A549 (cell line): ENCODE measurements around the gene SNF8.

Source experiments
- CHD2 ChIP-seq: fragments of 150-350 bp; IDR thresholded peaks from 2 replicates; pipeline ENCODE4 v1.6.1; 2014; ENCODE audit warnings: low read length; ENCODE audit not compliant: partially characterized antibody
- CHD4 ChIP-seq: fragments of 200-600 bp; sonication (generic); IDR thresholded peaks from 2 replicates; pipeline ENCODE4 v1.6.1; 2016; ENCODE audit warnings: antibody characterized with exemption, mild to moderate bottlenecking, borderline replicate concordance
- CTCF ChIP-seq: fragments of >200 bp; sonication (Bioruptor Twin); formaldehyde crosslinking; IDR thresholded peaks from 3 replicates; pipeline ENCODE4 v1.5.1; 2016
- GATA3 ChIP-seq: IDR thresholded peaks from 2 replicates; pipeline ENCODE4 v1.6.1; 2012; ENCODE audit warnings: borderline replicate concordance
- HOXA7 ChIP-seq: fragments of 250-450 bp; sonication (Bioruptor Pico); IDR thresholded peaks from 2 replicates; pipeline ENCODE4 v1.5.0; 2020; ENCODE audit warnings: mild to moderate bottlenecking, moderate library complexity
- JUN ChIP-seq, 2 experiments: fragments of >200 bp; sonication (Bioruptor Twin); formaldehyde crosslinking; IDR thresholded peaks; 2 replicates in 1 of 2; 3 replicates in 1 of 2; pipeline ENCODE4 v1.6.1; 2016 to 2017
- MYC ChIP-seq: IDR thresholded peaks from 2 replicates; pipeline ENCODE4 v1.6.1; 2012; ENCODE audit warnings: mild to moderate bottlenecking, inconsistent platforms, low read length, improper control_type of control experiment, borderline replicate concordance
- NFE2L2 ChIP-seq: fragments of 150-350 bp; conservative IDR thresholded peaks from 2 replicates; pipeline ENCODE4 v1.6.1; 2014; ENCODE audit warnings: low read length
- POLR2A ChIP-seq: IDR thresholded peaks from 2 replicates; pipeline ENCODE4 v1.6.1; 2012; ENCODE audit warnings: mild to moderate bottlenecking, low read length
- POLR2AphosphoS2 ChIP-seq: conservative IDR thresholded peaks from 2 replicates; pipeline ENCODE4 v1.6.1; 2012; ENCODE audit warnings: low read length, improper control_type of control experiment, inconsistent platforms
- REST ChIP-seq: fragments of 200-600 bp; sonication (generic); IDR thresholded peaks from 2 replicates; pipeline ENCODE4 v1.6.1; 2016; ENCODE audit warnings: antibody characterized with exemption, mild to moderate bottlenecking, moderate library complexity
- RFX5 ChIP-seq: fragments of 450-650 bp; IDR thresholded peaks from 2 replicates; pipeline ENCODE4 v1.7.1; 2014; ENCODE audit warnings: antibody characterized with exemption, mild to moderate bottlenecking, moderate library complexity
- TF ChIP-seq, protein P1 (sequence below): fragments of >200 bp; sonication (Bioruptor Twin); formaldehyde crosslinking; IDR thresholded peaks from 3 replicates; pipeline ENCODE4 v1.6.1; 2016
- TF ChIP-seq, protein P2 (sequence below): IDR thresholded peaks from 2 replicates; pipeline ENCODE4 v1.6.1; 2012; ENCODE audit warnings: low read depth, borderline replicate concordance

- no peak for TF ChIP-seq CTCF
- TF ChIP-seq, protein P1, sequence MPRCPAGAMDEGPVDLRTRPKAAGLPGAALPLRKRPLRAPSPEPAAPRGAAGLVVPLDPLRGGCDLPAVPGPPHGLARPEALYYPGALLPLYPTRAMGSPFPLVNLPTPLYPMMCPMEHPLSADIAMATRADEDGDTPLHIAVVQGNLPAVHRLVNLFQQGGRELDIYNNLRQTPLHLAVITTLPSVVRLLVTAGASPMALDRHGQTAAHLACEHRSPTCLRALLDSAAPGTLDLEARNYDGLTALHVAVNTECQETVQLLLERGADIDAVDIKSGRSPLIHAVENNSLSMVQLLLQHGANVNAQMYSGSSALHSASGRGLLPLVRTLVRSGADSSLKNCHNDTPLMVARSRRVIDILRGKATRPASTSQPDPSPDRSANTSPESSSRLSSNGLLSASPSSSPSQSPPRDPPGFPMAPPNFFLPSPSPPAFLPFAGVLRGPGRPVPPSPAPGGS: no peak
- TF ChIP-seq RFX5: no peak
- TF ChIP-seq HOXA7 (CRISPR knock-in tag): no peak
- TF ChIP-seq CHD2: no peak
- TF ChIP-seq CHD4: no peak
- TF ChIP-seq POLR2A: no peak
- TF ChIP-seq REST: no peak
- no peak for TF ChIP-seq JUN (IDR thresholded peaks at IDR 0.05)
- no peak for TF ChIP-seq GATA3
- no peak for TF ChIP-seq POLR2AphosphoS2
- TF ChIP-seq MYC: no peak
- TF ChIP-seq, protein P2, sequence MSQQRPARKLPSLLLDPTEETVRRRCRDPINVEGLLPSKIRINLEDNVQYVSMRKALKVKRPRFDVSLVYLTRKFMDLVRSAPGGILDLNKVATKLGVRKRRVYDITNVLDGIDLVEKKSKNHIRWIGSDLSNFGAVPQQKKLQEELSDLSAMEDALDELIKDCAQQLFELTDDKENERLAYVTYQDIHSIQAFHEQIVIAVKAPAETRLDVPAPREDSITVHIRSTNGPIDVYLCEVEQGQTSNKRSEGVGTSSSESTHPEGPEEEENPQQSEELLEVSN: no peak
- TF ChIP-seq NFE2L2: no peak
Observed at GRCh38 chr17:48951572-48951971, 6.9 kb upstream of the SNF8 start.
